Activated naive CD8-positive, alpha-beta T cell treated with anti-CD3 and anti-CD28 coated beads, Interleukin-2, amount 10 ng/mL, durations not matched to agents 7 days and 5 days (primary cell): ENCODE data around the gene KDM3B. TPM values are rescaled to one million over a fixed set of nuclear protein-coding genes. Genes with fewer than 3 reads are reported as not detected.
"Not testable (repeated sequence)": the region's sequence is repeated elsewhere in the genome, so short reads cannot be mapped to it uniquely, and the experiment has no call there.

Source experiments
- ATAC-seq: fragments of 150-1000 bp; cut with Tn5 transposase; one replicate; pipeline ENCODE4 v1.10.0; 2021; ENCODE audit warnings: low read depth, moderate library complexity
- POLR2A ChIA-PET: fragments of 350-600 bp; sonication (Branson Sonifier 250); formaldehyde crosslinking; loops from one replicate; lab custom pipeline; 2021; ENCODE audit warnings: antibody characterized with exemption; lab: Charles Lee
- DNase-seq: peaks from one replicate; pipeline ENCODE4 v3.0.0; 2021
- H3K27ac Mint-ChIP-seq: one replicate; pipeline ENCODE4 v1.8.0; 2022; ENCODE audit warnings: mild to moderate bottlenecking, mixed read lengths
- H3K27me3 Mint-ChIP-seq: one replicate; pipeline ENCODE4 v1.8.0; 2022; ENCODE audit warnings: mild to moderate bottlenecking, moderate library complexity, mixed read lengths
- H3K36me3 Mint-ChIP-seq: one replicate; pipeline ENCODE4 v1.8.0; 2021; ENCODE audit warnings: mild to moderate bottlenecking, mixed read lengths
- H3K4me1 Mint-ChIP-seq: one replicate; pipeline ENCODE4 v1.8.0; 2021; ENCODE audit warnings: mixed read lengths
- H3K4me3 Mint-ChIP-seq: one replicate; pipeline ENCODE4 v1.8.0; 2022; ENCODE audit warnings: mild to moderate bottlenecking, moderate library complexity, mixed read lengths
- H3K9me3 Mint-ChIP-seq: one replicate; pipeline ENCODE4 v1.8.0; 2021; ENCODE audit warnings: mixed read lengths
- total RNA-seq, 2 experiments: library from RNA; stranded (reverse); gene quantifications; one replicate each; pipeline ENCODE4 v1.2.3, GENCODE V29; 2021

KDM3B gene
- total RNA-seq, 2 experiments from 2014 or later = 63.0 to 70.8 TPM

GRCh38 chr5:138472353-138472752, 119.9 kb downstream of the KDM3B start:
- DNase-seq (no peak), ATAC-seq (no peak)
- H3K27me3 Mint-ChIP-seq = peaks cover 14% of the 10 kb centered on the region
- H3K9me3 Mint-ChIP-seq = no peaks in the 10 kb centered on the region
- peaks cover 4% of the 10 kb centered on the region for H3K36me3 Mint-ChIP-seq
- no peak overlapping the region for H3K27ac Mint-ChIP-seq
- peaks cover 4% of the 10 kb centered on the region for H3K4me1 Mint-ChIP-seq
- POLR2A ChIA-PET = no interaction called here
- H3K4me3 Mint-ChIP-seq = no peak overlapping the region

- ATAC-seq, H3K27me3 Mint-ChIP-seq, H3K36me3 Mint-ChIP-seq, DNase-seq, POLR2A ChIA-PET, H3K4me1 Mint-ChIP-seq, H3K9me3 Mint-ChIP-seq, H3K4me3 Mint-ChIP-seq, H3K27ac Mint-ChIP-seq: not testable (repeated sequence)
These were observed 120.7 kb downstream of the KDM3B start for GRCh38 chr5:138473151-138473550.

- ATAC-seq (no peak), DNase-seq (no peak)
- Mint-ChIP-seq H3K9me3 (no peaks in the 10 kb centered on the region), H3K27me3 (peaks cover 4% of the 10 kb centered on the region), H3K4me1 (no peaks in the 10 kb centered on the region), H3K36me3 (no peaks in the 10 kb centered on the region), H3K4me3 (no peak overlapping the region), H3K27ac (no peak overlapping the region)
- POLR2A ChIA-PET = no interaction called here
These were observed 124.4 kb downstream of the KDM3B start for GRCh38 chr5:138476918-138477317.

GRCh38 chr5:138482638-138483037, 130.2 kb downstream of the KDM3B start:
- Mint-ChIP-seq H3K9me3 (no peaks in the 10 kb centered on the region), H3K27me3 (no peaks in the 10 kb centered on the region), H3K27ac (no peak overlapping the region), H3K4me3 (no peak overlapping the region), H3K36me3 (no peaks in the 10 kb centered on the region), H3K4me1 (no peaks in the 10 kb centered on the region)
- POLR2A ChIA-PET = no interaction called here
- DNase-seq (no peak), ATAC-seq (no peak)

Other genes with a start within 250 kb of the KDM3B start
- not detected for gene NME5, start 213.3 kb upstream of the KDM3B start, total RNA-seq
- 10 to 100 TPM; 75.5 to 76.8 TPM for gene BRD8, start 174.1 kb upstream of the KDM3B start, total RNA-seq
- 10 to 100 TPM; 51.0 to 52.4 TPM for gene KIF20A, start 173.6 kb upstream of the KDM3B start, total RNA-seq
- 10 to 100 TPM; 33.0 to 34.4 TPM for gene CDC23, start 139.4 kb upstream of the KDM3B start, total RNA-seq
- gene GFRA3, start 78.1 kb upstream of the KDM3B start, total RNA-seq = not detected
- 10 to 100 TPM; 11.9 to 13.2 TPM for gene CDC25C, start 20.9 kb upstream of the KDM3B start, total RNA-seq
- 10 to 100 TPM; 29.3 to 31.2 TPM for gene FAM53C, start 14.4 kb upstream of the KDM3B start, total RNA-seq
- gene REEP2, start 86.4 kb downstream of the KDM3B start, total RNA-seq = 1 to 10 TPM; 1.3 to 1.5 TPM
- 1 to 10 TPM; 4.6 to 5.1 TPM for gene EGR1, start 112.8 kb downstream of the KDM3B start, total RNA-seq
- 10 to 100 TPM; 65.2 to 68.1 TPM for gene ETF1, start 190.6 kb downstream of the KDM3B start, total RNA-seq
- 100 to 1,000 TPM; 168 to 183 TPM for gene HSPA9, start 222.7 kb downstream of the KDM3B start, total RNA-seq